B cell (primary cell): Measurements from ENCODE around the gene NELFA. TPM values are rescaled to one million over a fixed set of nuclear protein-coding genes. Genes with fewer than 3 reads are reported as not detected.

Source experiments
- ATAC-seq: fragments of 200-7000 bp; cut with Tn5 transposase; one replicate; pipeline ENCODE4 v1.10.0; 2021; ENCODE audit warnings: low read depth, mild to moderate bottlenecking, moderate number of reproducible peaks, moderate library complexity
- CTCF ChIA-PET: fragments of 350-600 bp; sonication (Branson Sonifier 250); formaldehyde crosslinking; loops from one replicate; lab custom pipeline; 2021; ENCODE audit warnings: antibody characterized with exemption, inconsistent platforms; lab: Charles Lee
- POLR2A ChIA-PET: fragments of 350-600 bp; sonication (Branson Sonifier 250); formaldehyde crosslinking; loops from one replicate; lab custom pipeline; 2021; ENCODE audit warnings: antibody characterized with exemption; lab: Charles Lee
- DNase-seq: peaks from one replicate; pipeline ENCODE4 v3.0.0; 2013
- H2AFZ ChIP-seq: 2 replicates; pipeline ENCODE4 v1.6.1; 2012; ENCODE audit warnings: mild to moderate bottlenecking, low read depth, low read length; ENCODE audit not compliant: insufficient read depth, poor library complexity, severe bottlenecking
- H3K27ac ChIP-seq, 2 donors: 1 replicate in 1 of 2; 2 replicates in 1 of 2; pipeline ENCODE4 v1.5.1; 2012 to 2013; ENCODE audit warnings: low read length in 2 of 2, mild to moderate bottlenecking in 2 of 2, moderate library complexity in 1 of 2
- H3K27me3 ChIP-seq, 4 experiments: fragments of 200-600 bp in 1 of 4; sonication (generic) in 1 of 4; replicated peaks in 1 of 4; 1 replicate in 2 of 4; 2 replicates in 2 of 4; pipeline versions ENCODE4 v1.6.1 to v1.7.0; 2013 to 2016; ENCODE audit warnings: low read length in 3 of 4, mild to moderate bottlenecking in 2 of 4, mixed read lengths in 1 of 4, moderate library complexity in 1 of 4; ENCODE audit not compliant: insufficient read depth in 4 of 4, control insufficient read depth in 3 of 4; ENCODE audit errors: control extremely low read depth in 1 of 4
- H3K36me3 ChIP-seq, 2 experiments: replicated peaks in 1 of 2; 1 replicate in 1 of 2; 2 replicates in 1 of 2; pipeline versions ENCODE4 v1.6.1 to v1.7.1; 2013; ENCODE audit warnings: low read length in 1 of 2; ENCODE audit not compliant: insufficient read depth in 2 of 2, control insufficient read depth in 1 of 2; ENCODE audit errors: control extremely low read depth in 1 of 2, extremely low read depth in 1 of 2
- H3K4me1 ChIP-seq, 2 donors: fragments of 200-600 bp in 1 of 2; sonication (generic) in 1 of 2; 1 replicate in 1 of 2; 2 replicates in 1 of 2; pipeline versions ENCODE4 v1.5.1 to v1.6.1; 2013 to 2017; ENCODE audit warnings: low read length in 2 of 2; ENCODE audit not compliant: control insufficient read depth in 2 of 2, insufficient read depth in 2 of 2
- H3K4me2 ChIP-seq: replicated peaks from 2 replicates; pipeline ENCODE3; 2012; ENCODE audit warnings: mild to moderate bottlenecking, low read depth, low read length; ENCODE audit not compliant: poor library complexity, severe bottlenecking
- H3K4me3 ChIP-seq, 5 experiments: fragments of 200-600 bp in 1 of 5; sonication (generic) in 1 of 5; 1 replicate in 3 of 5; 2 replicates in 2 of 5; pipeline versions ENCODE4 v1.5.1 to v1.7.0; 2011 to 2016; ENCODE audit warnings: low read length in 4 of 5, mild to moderate bottlenecking in 4 of 5, low read depth in 2 of 5, control low read depth in 1 of 5, moderate library complexity in 1 of 5; ENCODE audit not compliant: insufficient read depth in 1 of 5; ENCODE audit errors: control extremely low read depth in 1 of 5, extremely low read depth in 1 of 5
- H3K79me2 ChIP-seq: fragments of 200-600 bp; sonication (generic); one replicate; pipeline ENCODE4 v1.6.0; 2016; ENCODE audit warnings: low read length; ENCODE audit not compliant: control insufficient read depth, insufficient read depth
- H3K9ac ChIP-seq: fragments of 200-600 bp; sonication (generic); 2 replicates; pipeline ENCODE4 v1.6.1; 2017; ENCODE audit warnings: mild to moderate bottlenecking, low read length, moderate library complexity
- H3K9me3 ChIP-seq, 3 donors: one replicate each; pipeline versions ENCODE4 v1.6.1 to v1.7.1; 2013; ENCODE audit warnings: low read length in 2 of 3; ENCODE audit not compliant: control insufficient read depth in 2 of 3, insufficient read depth in 1 of 3; ENCODE audit errors: control extremely low read depth in 1 of 3
- H4K20me1 ChIP-seq: 2 replicates; pipeline ENCODE4 v1.6.0; 2012; ENCODE audit warnings: mild to moderate bottlenecking, low read length; ENCODE audit not compliant: insufficient read depth, control insufficient read depth, poor library complexity, severe bottlenecking
- H3K27ac Mint-ChIP-seq: one replicate; pipeline ENCODE4 v1.8.0; 2021; ENCODE audit warnings: mixed read lengths
- H3K27me3 Mint-ChIP-seq: one replicate; pipeline ENCODE4 v1.8.0; 2021; ENCODE audit warnings: mixed read lengths
- H3K4me1 Mint-ChIP-seq: one replicate; pipeline ENCODE4 v1.8.0; 2021; ENCODE audit warnings: mixed read lengths
- H3K4me3 Mint-ChIP-seq: one replicate; pipeline ENCODE4 v1.8.0; 2021; ENCODE audit warnings: mixed read lengths
- H3K9me3 Mint-ChIP-seq: one replicate; pipeline ENCODE4 v1.8.0; 2022; ENCODE audit warnings: mixed read lengths; ENCODE audit not compliant: insufficient read depth
- EZH2 ChIP-seq: IDR thresholded peaks from 2 replicates; pipeline ENCODE4 v1.6.1; 2012; ENCODE audit warnings: borderline replicate concordance, low read depth, mild to moderate bottlenecking, moderate library complexity, low read length; ENCODE audit not compliant: insufficient read depth, poor library complexity, severe bottlenecking
- WGBS: methylation state at CpG from one replicate; pipeline ENCODE4 v1.1.5; 2013; ENCODE audit warnings: missing lambda C conversion rate; ENCODE audit not compliant: insufficient coverage; 5-methylcytosine and 5-hydroxymethylcytosine counted together
- intact Hi-C: fragments of 100-400 bp; cut with micrococcal nuclease; formaldehyde crosslinking; loops from one replicate; pipeline ENCODE4 v1.10.0; 2022
- polyA plus RNA-seq: library from polyadenylated mRNA; depleted of rRNA; stranded (reverse); fragments of >200 nt; gene quantifications from 2 replicates; pipeline ENCODE4 v1.2.3, GENCODE V29; 2012
- small RNA-seq: library from RNA; depleted of rRNA; stranded (forward); fragments of <200 nt; gene quantifications from one replicate; pipeline ENCODE3, GENCODE V24; 2012; ENCODE audit warnings: low replicate concordance, low read depth; ENCODE audit not compliant: insufficient read length
- total RNA-seq, 2 donors: library from RNA; stranded (reverse); fragments of 120-200 nt in 1 of 2; gene quantifications; 1 replicate in 1 of 2; 2 replicates in 1 of 2; pipeline versions ENCODE4 v1.2.3 to v1.2.4, GENCODE V29; 2013 to 2022
- TF ChIP-seq, protein P1 (sequence below): fragments of 200-600 bp; IDR thresholded peaks from one replicate; pipeline ENCODE4 v1.8.0; 2022; ENCODE audit warnings: antibody characterized with exemption, mild to moderate bottlenecking

Gene NELFA
- total and polyA plus RNA-seq, 2 donors (not counting 1 experiment from before 2014, with no cell fraction given), result 42.8 to 60.7 TPM

DNA sequence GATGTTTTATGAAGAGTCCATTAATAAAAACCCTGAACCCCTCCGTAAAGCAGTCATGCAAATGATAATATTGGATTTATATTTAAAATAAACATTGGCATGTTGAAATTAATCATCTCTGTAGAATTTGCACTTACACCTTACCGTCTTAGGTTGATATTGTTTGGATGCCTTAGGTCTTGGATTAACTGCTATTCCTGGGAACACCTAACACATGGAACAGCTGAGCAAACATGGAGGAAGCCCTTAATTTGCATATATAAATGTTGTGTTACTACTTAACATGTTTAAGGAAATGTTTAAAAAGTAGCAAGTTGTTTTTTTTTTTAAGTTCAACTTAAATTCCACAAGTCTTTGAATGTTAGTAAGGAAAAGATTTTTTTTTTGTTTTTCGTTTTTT lies 75.1 kb downstream of the NELFA start:
- Histone ChIP-seq H3K9ac (no peak overlapping the region), H4K20me1 (no peaks in the 10 kb centered on the region), H3K9me3 (no peaks in the 10 kb centered on the region), H3K27me3 (no peaks in the 10 kb centered on the region), H3K79me2 (peaks cover 3% of the 10 kb centered on the region), H2AFZ (no peak overlapping the region), H3K4me3 (no peak overlapping the region), H3K4me1 (no peaks in the 10 kb centered on the region), H3K27ac (no peak overlapping the region), H3K36me3 (peaks cover 2 to 27% of the 10 kb centered on the region in 2 experiments), H3K4me2 (no peak overlapping the region)
- intact Hi-C loops, result no loop called here
- ATAC-seq, result no peak
- H3K4me3 Mint-ChIP-seq, result no peak overlapping the region
- ChIA-PET POLR2A (no interaction called here), CTCF (interaction anchor here (1.2 kb wide), 1 partner anchor 35 kb away, joined by 3 read pairs; no protein-coding TSS in a partner anchor)
- TF ChIP-seq, protein P1, sequence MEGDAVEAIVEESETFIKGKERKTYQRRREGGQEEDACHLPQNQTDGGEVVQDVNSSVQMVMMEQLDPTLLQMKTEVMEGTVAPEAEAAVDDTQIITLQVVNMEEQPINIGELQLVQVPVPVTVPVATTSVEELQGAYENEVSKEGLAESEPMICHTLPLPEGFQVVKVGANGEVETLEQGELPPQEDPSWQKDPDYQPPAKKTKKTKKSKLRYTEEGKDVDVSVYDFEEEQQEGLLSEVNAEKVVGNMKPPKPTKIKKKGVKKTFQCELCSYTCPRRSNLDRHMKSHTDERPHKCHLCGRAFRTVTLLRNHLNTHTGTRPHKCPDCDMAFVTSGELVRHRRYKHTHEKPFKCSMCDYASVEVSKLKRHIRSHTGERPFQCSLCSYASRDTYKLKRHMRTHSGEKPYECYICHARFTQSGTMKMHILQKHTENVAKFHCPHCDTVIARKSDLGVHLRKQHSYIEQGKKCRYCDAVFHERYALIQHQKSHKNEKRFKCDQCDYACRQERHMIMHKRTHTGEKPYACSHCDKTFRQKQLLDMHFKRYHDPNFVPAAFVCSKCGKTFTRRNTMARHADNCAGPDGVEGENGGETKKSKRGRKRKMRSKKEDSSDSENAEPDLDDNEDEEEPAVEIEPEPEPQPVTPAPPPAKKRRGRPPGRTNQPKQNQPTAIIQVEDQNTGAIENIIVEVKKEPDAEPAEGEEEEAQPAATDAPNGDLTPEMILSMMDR, result no peak
- 80% methylated on average over 1 of the region's 3 CpGs for WGBS
- H3K27me3 Mint-ChIP-seq, result no peaks in the 10 kb centered on the region
- no peak for DNase-seq
- H3K9me3 Mint-ChIP-seq, result no peaks in the 10 kb centered on the region
- H3K27ac Mint-ChIP-seq, result no peak overlapping the region
- no peaks in the 10 kb centered on the region for H3K4me1 Mint-ChIP-seq

DNA sequence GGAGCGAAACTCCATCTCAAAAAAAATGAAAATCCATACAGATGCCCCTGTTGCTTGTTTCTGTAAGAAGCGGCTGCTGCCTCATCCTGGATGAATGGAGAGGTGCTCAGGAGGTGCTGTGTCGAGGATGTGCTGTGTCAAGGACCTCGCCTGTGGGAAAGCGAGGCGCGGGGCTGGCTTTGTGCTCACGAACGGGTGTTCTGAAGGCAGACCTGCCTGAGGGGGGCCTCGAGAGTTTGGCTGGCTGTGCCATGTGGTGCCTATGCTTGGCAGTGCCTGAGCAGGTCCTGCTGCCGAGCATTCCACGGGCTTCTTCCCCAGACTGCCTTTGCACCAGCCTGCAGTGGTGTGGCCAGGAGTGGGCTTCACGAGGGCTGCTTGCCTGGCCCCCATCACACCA lies 76.0 kb downstream of the NELFA start:
- no peaks in the 10 kb centered on the region for H4K20me1 ChIP-seq
- intact Hi-C loops, result no loop called here
- CTCF ChIA-PET, result no interaction called here
- H2AFZ ChIP-seq, result no peak overlapping the region
- no peak overlapping the region for H3K9ac ChIP-seq
- no peak for TF ChIP-seq EZH2
- TF ChIP-seq, protein P1, result no peak
- ATAC-seq (no peak), DNase-seq (no peak)
- H3K4me3 ChIP-seq, result no peak overlapping the region
- H3K27me3 ChIP-seq, result no peaks in the 10 kb centered on the region
- peaks cover 3% of the 10 kb centered on the region for H3K79me2 ChIP-seq
- H3K4me1 ChIP-seq, result no peaks in the 10 kb centered on the region
- WGBS, result 93% methylated on average over 13 of the region's 13 CpGs
- Mint-ChIP-seq H3K4me3 (no peak overlapping the region), H3K4me1 (no peaks in the 10 kb centered on the region), H3K27me3 (no peaks in the 10 kb centered on the region), H3K9me3 (no peaks in the 10 kb centered on the region), H3K27ac (no peak overlapping the region)
- POLR2A ChIA-PET, result no interaction called here
- H3K27ac ChIP-seq, result no peak overlapping the region
- H3K4me2 ChIP-seq, result no peak overlapping the region
- H3K36me3 ChIP-seq, result peaks cover under 1 to 23% of the 10 kb centered on the region in 2 experiments
- H3K9me3 ChIP-seq, result no peaks in the 10 kb centered on the region

Small RNA genes lying within 50 kb of the gene (small RNA-seq; reads per million reads assigned to genes)
- gene SCARNA22, result 132 reads per million, percentile 95 among the genes with 10 or more reads in this experiment

Other genes with a start within 250 kb of the NELFA start
- gene FGFR3, start 215.7 kb downstream of the NELFA start, total RNA-seq, result not detected in 2 replicates
- not detected in 2 replicates for gene FGFR3, start 215.7 kb downstream of the NELFA start, polyA plus RNA-seq
- gene LETM1, start 152.8 kb downstream of the NELFA start, total RNA-seq, result 44.8 and 45.1 TPM in 2 replicates
- gene LETM1, start 152.8 kb downstream of the NELFA start, polyA plus RNA-seq, result 28.5 and 34.3 TPM in 2 replicates
- gene NSD2, start 137.6 kb downstream of the NELFA start, total RNA-seq, result 64.8 and 71.9 TPM in 2 replicates
- gene NSD2, start 137.6 kb downstream of the NELFA start, polyA plus RNA-seq, result 14.2 and 20.1 TPM in 2 replicates
- gene NAT8L, start 50.4 kb upstream of the NELFA start, total RNA-seq, result 0.25 and 0.34 TPM in 2 replicates
- gene NAT8L, start 50.4 kb upstream of the NELFA start, polyA plus RNA-seq, result 0.03 TPM in 1 of 2 replicates, not detected in the other
- 24.2 and 26.5 TPM in 2 replicates for gene HAUS3, start 233.1 kb upstream of the NELFA start, total RNA-seq
- 8.2 and 18.7 TPM in 2 replicates for gene HAUS3, start 233.1 kb upstream of the NELFA start, polyA plus RNA-seq
- 1.5 and 4.2 TPM in 2 replicates for gene POLN, start 233.1 kb upstream of the NELFA start, total RNA-seq
- 0.73 and 1.7 TPM in 2 replicates for gene POLN, start 233.1 kb upstream of the NELFA start, polyA plus RNA-seq